A673 (cell line): Measurements from ENCODE around the gene SNCAIP. TPM values are rescaled to one million over a fixed set of nuclear protein-coding genes. Genes with fewer than 3 reads are reported as not detected.
A peak's percentile ranks its signal among the peaks of the same experiment; 100 is the strongest.

Experiments used
- Bru-seq: library from RNA; stranded (reverse); fragments of 400-500 nt; gene quantifications from one replicate; lab custom pipeline; 2021; lab: Mats Ljungman, UMichigan
- BruChase-seq, 2 experiments: library from RNA; stranded (reverse); fragments of 400-500 nt; gene quantifications; one replicate each; lab custom pipeline; 2021; lab: Mats Ljungman, UMichigan
- BruUV-seq: library from RNA; stranded (reverse); fragments of 400-500 nt; replicated peaks from 2 replicates; lab custom pipeline; 2021; lab: Mats Ljungman, UMichigan
- CTCF ChIA-PET: fragments of 300-600 bp; sonication (Branson Sonifier 250); formaldehyde crosslinking; loops from one replicate; lab custom pipeline; 2022; ENCODE audit warnings: antibody characterized with exemption; lab: Charles Lee
- POLR2A ChIA-PET: fragments of 300-600 bp; sonication (Branson Sonifier 250); formaldehyde crosslinking; loops from one replicate; lab custom pipeline; 2022; ENCODE audit warnings: antibody characterized with exemption; ENCODE audit not compliant: low non-redundant PET; lab: Charles Lee
- DNase-seq: peaks from one replicate; pipeline ENCODE4 v3.0.0-alpha.2; 2015; ENCODE audit warnings: low spot score
- H3K27ac ChIP-seq: fragments of 200-600 bp; sonication (generic); 2 replicates; pipeline ENCODE4 v1.5.1; 2016; ENCODE audit warnings: mixed run types, low read depth, mild to moderate bottlenecking, mixed read lengths, antibody characterized with exemption, low read length; ENCODE audit not compliant: poor library complexity, severe bottlenecking
- H3K27me3 ChIP-seq: fragments of 200-600 bp; sonication (generic); replicated peaks from 2 replicates; pipeline ENCODE4 v1.6.1; 2017; ENCODE audit warnings: mixed run types, low read depth, mild to moderate bottlenecking, mixed read lengths, antibody characterized with exemption, low read length; ENCODE audit not compliant: insufficient read depth, poor library complexity
- H3K36me3 ChIP-seq: fragments of 200-600 bp; sonication (generic); 2 replicates; pipeline ENCODE4 v1.6.1; 2016; ENCODE audit warnings: mixed run types, mild to moderate bottlenecking, mixed read lengths, antibody characterized with exemption, low read length; ENCODE audit not compliant: insufficient read depth, poor library complexity, severe bottlenecking
- H3K4me1 ChIP-seq: fragments of 200-600 bp; sonication (generic); 2 replicates; pipeline ENCODE4 v1.6.1; 2017; ENCODE audit warnings: mixed run types, mild to moderate bottlenecking, mixed read lengths, antibody characterized with exemption, low read length; ENCODE audit not compliant: insufficient read depth, poor library complexity, severe bottlenecking
- H3K4me3 ChIP-seq: fragments of 200-600 bp; sonication (generic); 2 replicates; pipeline ENCODE4 v1.5.1; 2016; ENCODE audit warnings: low read depth, mixed run types, mild to moderate bottlenecking, mixed read lengths, low read length; ENCODE audit not compliant: poor library complexity, severe bottlenecking
- H3K9me3 ChIP-seq: fragments of 200-600 bp; sonication (generic); 2 replicates; pipeline ENCODE4 v1.6.1; 2016; ENCODE audit warnings: mixed run types, low read depth, mild to moderate bottlenecking, mixed read lengths, antibody characterized with exemption, low read length; ENCODE audit not compliant: poor library complexity, severe bottlenecking
- CTCF ChIP-seq: fragments of 300-800, 200-600 bp; sonication (generic); conservative IDR thresholded peaks from 2 replicates; pipeline ENCODE4 v1.5.1; 2017; ENCODE audit warnings: low read depth, mild to moderate bottlenecking, antibody characterized with exemption, low read length, moderate library complexity, mixed read lengths
- EZH2 ChIP-seq: fragments of 200-600 bp; sonication (generic); IDR thresholded peaks from 2 replicates; pipeline ENCODE4 v1.6.1; 2017; ENCODE audit warnings: borderline replicate concordance, low read depth, mild to moderate bottlenecking, mixed read lengths, antibody characterized with exemption, low read length; ENCODE audit not compliant: poor library complexity, severe bottlenecking
- intact Hi-C: fragments of 100-400 bp; cut with micrococcal nuclease; formaldehyde crosslinking; loops from one replicate; pipeline ENCODE4 v1.10.0; 2022; ENCODE audit not compliant: unreplicated experiment
- long read RNA-seq: library from polyadenylated mRNA; stranded (forward); transcript quantifications from one replicate; pipeline ENCODE4 v2.0.0, GENCODE V29; 2022
- total RNA-seq: library from RNA; stranded (reverse); gene quantifications from 2 replicates; pipeline ENCODE4 v1.2.3, GENCODE V29; 2021

Gene SNCAIP
- not detected in 2 replicates for total RNA-seq
- percentile 8 among the genes with signal in this experiment for Bru-seq, nascent RNA
- percentile 11 among the genes with signal in this experiment for BruChase-seq, experiment 1, labeled RNA remaining after a 2-hour chase
- BruChase-seq, experiment 2, labeled RNA remaining after a 6-hour chase: percentile 3 among the genes with signal in this experiment
- long read RNA-seq: 0 reads

GRCh38 chr5:122311961-122312590 lies at the start of gene SNCAIP:
Gene SNCAIP, plus strand, starts transcription at chr5:122312237. Its CDS starts 78,898 bp downstream, at chr5:122391135.
- ChIA-PET POLR2A (no interaction called here), CTCF (no interaction called here)
- intact Hi-C loops: no loop called here
- Histone ChIP-seq H3K4me3 (peak within 1 kb of the TSS; percentile 38), H3K4me1 (peaks cover 7% of the 10 kb centered on the region), H3K9me3 (no peaks in the 10 kb centered on the region), H3K36me3 (no peaks in the 10 kb centered on the region), H3K27me3 (peaks cover 98% of the 10 kb centered on the region), H3K27ac (no peak within 1 kb of the TSS)
- TF ChIP-seq EZH2 (peak; percentile 89), CTCF (no peak)
- no TSS peak for BruUV-seq
- no peak for DNase-seq

- Histone ChIP-seq H3K27me3 (no peaks in the 10 kb centered on the region), H3K9me3 (no peaks in the 10 kb centered on the region), H3K4me1 (no peaks in the 10 kb centered on the region), H3K36me3 (no peaks in the 10 kb centered on the region), H3K27ac (no peak overlapping the region), H3K4me3 (no peak overlapping the region)
- ChIA-PET CTCF (no interaction called here), POLR2A (no interaction called here)
- no TSS peak for BruUV-seq
- TF ChIP-seq EZH2 (no peak), CTCF (no peak)
- intact Hi-C loops: no loop called here
- DNase-seq: peak; percentile 4
Observed at GRCh38 chr5:122263352-122264030, 48.5 kb upstream of the SNCAIP start.

GRCh38 chr5:122264610-122265009 lies 47.4 kb upstream of the SNCAIP start:
- POLR2A ChIA-PET: no interaction called here
- Histone ChIP-seq H3K36me3 (no peaks in the 10 kb centered on the region), H3K4me1 (no peaks in the 10 kb centered on the region), H3K27me3 (peaks cover 5% of the 10 kb centered on the region), H3K4me3 (no peak overlapping the region), H3K27ac (no peak overlapping the region), H3K9me3 (no peaks in the 10 kb centered on the region)
- TF ChIP-seq CTCF: no peak
- TF ChIP-seq EZH2: no peak
- DNase-seq: no peak
- intact Hi-C loops: no loop called here
- no TSS peak for BruUV-seq
- CTCF ChIA-PET: no interaction called here
